Measurements from ENCODE around the gene POLN. TPM values are rescaled to one million over a fixed set of nuclear protein-coding genes. Genes with fewer than 3 reads are reported as not detected.

POLN gene
- total RNA-seq, 1 experiment from 2014 or later: 1.3 TPM

- Histone ChIP-seq H3K4me1 (replicated peaks; ENCODE audit: insufficient read depth) (no peaks in the 10 kb centered on the region), H2AFZ (no peak overlapping the region), H3K4me3 (no peak overlapping the region), H3K4me2 (no peak overlapping the region), H3K79me2 (ENCODE audit: low read depth) (peaks cover 1% of the 10 kb centered on the region), H3K9me3 (ENCODE audit: insufficient read depth, low read depth) (no peaks in the 10 kb centered on the region), H3F3A (ENCODE audit: insufficient read depth, low read depth) (peaks cover 7% of the 10 kb centered on the region; the same call in 1 of the 2 replicates), H3K9me2 (ENCODE audit: insufficient read depth) (no peaks in the 10 kb centered on the region), H4K20me1 (ENCODE audit: insufficient read depth) (no peaks in the 10 kb centered on the region), H3K27me3 (ENCODE audit: insufficient read depth, low read depth) (no peaks in the 10 kb centered on the region), H3K27ac (no peak overlapping the region), H3K36me3 (ENCODE audit: low read depth) (no peaks in the 10 kb centered on the region)
- intact Hi-C loops (cut with micrococcal nuclease; ENCODE audit: unreplicated experiment): no loop called here
- DNase-seq: no peak
- TF ChIP-seq EZH2 (IDR thresholded peaks at IDR 0.05; ENCODE audit: low read depth): no peak
- TF ChIP-seq CTCF (conservative IDR thresholded peaks at IDR 0.05): no peak
- CTCF ChIA-PET: no interaction called here
- BruUV-seq (replicated peaks): no TSS peak
- POLR2A ChIA-PET (ENCODE audit: unreplicated experiment): no interaction called here
These were observed 4.6 kb upstream of the POLN start for GRCh38 chr4:2246384-2247127.

- Histone ChIP-seq H3K36me3 (ENCODE audit: low read depth) (no peaks in the 10 kb centered on the region), H4K20me1 (ENCODE audit: insufficient read depth) (no peaks in the 10 kb centered on the region), H3K79me2 (ENCODE audit: low read depth) (peaks cover 9% of the 10 kb centered on the region), H3K9me2 (ENCODE audit: insufficient read depth) (no peaks in the 10 kb centered on the region), H3K27me3 (ENCODE audit: insufficient read depth, low read depth) (no peaks in the 10 kb centered on the region), H3K4me3 (no peak overlapping the region), H3K27ac (no peak overlapping the region), H3K9me3 (ENCODE audit: insufficient read depth, low read depth) (no peaks in the 10 kb centered on the region), H3K4me1 (replicated peaks; ENCODE audit: insufficient read depth) (peaks cover under 1% of the 10 kb centered on the region), H2AFZ (no peak overlapping the region), H3K4me2 (no peak overlapping the region), H3F3A (ENCODE audit: insufficient read depth, low read depth) (peaks cover 7% of the 10 kb centered on the region; the same call in 1 of the 2 replicates)
- no TSS peak for BruUV-seq (replicated peaks)
- CTCF ChIA-PET: no interaction called here
- intact Hi-C loops (cut with micrococcal nuclease; ENCODE audit: unreplicated experiment): no loop called here
- DNase-seq: no peak
- POLR2A ChIA-PET (ENCODE audit: unreplicated experiment): interaction anchor here (0.6 kb wide), 1 partner anchor 197 kb away, joined by 3 read pairs; no protein-coding TSS in a partner anchor
- no peak for TF ChIP-seq EZH2 (IDR thresholded peaks at IDR 0.05; ENCODE audit: low read depth)
These were observed 3.9 kb upstream of the POLN start for GRCh38 chr4:2245787-2246275.

GRCh38 chr4:2245057-2245786, 3.3 kb upstream of the POLN start:
- intact Hi-C loops (cut with micrococcal nuclease; ENCODE audit: unreplicated experiment): no loop called here
- Histone ChIP-seq H3F3A (ENCODE audit: insufficient read depth, low read depth) (peaks cover 7% of the 10 kb centered on the region; the same call in 1 of the 2 replicates), H4K20me1 (ENCODE audit: insufficient read depth) (no peaks in the 10 kb centered on the region), H3K27me3 (ENCODE audit: insufficient read depth, low read depth) (no peaks in the 10 kb centered on the region), H3K79me2 (ENCODE audit: low read depth) (peaks cover 15% of the 10 kb centered on the region), H3K4me1 (replicated peaks; ENCODE audit: insufficient read depth) (peaks cover 7% of the 10 kb centered on the region), H3K4me2 (no peak overlapping the region), H3K9me3 (ENCODE audit: insufficient read depth, low read depth) (no peaks in the 10 kb centered on the region), H3K27ac (no peak overlapping the region), H3K9me2 (ENCODE audit: insufficient read depth) (no peaks in the 10 kb centered on the region), H3K4me3 (no peak overlapping the region), H3K36me3 (ENCODE audit: low read depth) (no peaks in the 10 kb centered on the region), H2AFZ (no peak overlapping the region)
- CTCF ChIA-PET: no interaction called here
- TF ChIP-seq EZH2 (IDR thresholded peaks at IDR 0.05; ENCODE audit: low read depth): no peak
- TF ChIP-seq CTCF (conservative IDR thresholded peaks at IDR 0.05): no peak
- POLR2A ChIA-PET (ENCODE audit: unreplicated experiment): interaction anchor here (0.6 kb wide), 1 partner anchor 198 kb away, joined by 3 read pairs; no protein-coding TSS in a partner anchor
- no peak for DNase-seq
- BruUV-seq (replicated peaks): no TSS peak

All from PC-9 (cell line).